ENCODE data around the gene SLC15A1. TPM values are rescaled to one million over a fixed set of nuclear protein-coding genes. Genes with fewer than 3 reads are reported as not detected.

SLC15A1 gene
- total RNA-seq, 1 donor from 2014 or later, result not detected

- no peaks in the 10 kb centered on the region for H3K27me3 Mint-ChIP-seq (ENCODE audit: low read depth)
- H3K27ac Mint-ChIP-seq (ENCODE audit: unreplicated experiment), result peak overlapping the region; percentile 78
- no peak for TF ChIP-seq CTCF (IDR thresholded peaks at IDR 0.05)
- H3K9me3 Mint-ChIP-seq (ENCODE audit: low read depth), result no peaks in the 10 kb centered on the region
- no peak for DNase-seq (ENCODE audit: low spot score)
- H3K36me3 Mint-ChIP-seq (ENCODE audit: low read depth), result peaks cover 2% of the 10 kb centered on the region
- H3K4me3 Mint-ChIP-seq (ENCODE audit: unreplicated experiment), result no peak overlapping the region
- H3K4me1 Mint-ChIP-seq (ENCODE audit: low read depth), result peaks cover 55% of the 10 kb centered on the region
Measured at GRCh38 chr13:98676239-98676638, 76.2 kb downstream of the SLC15A1 start.

GRCh38 chr13:98675837-98676236 lies 76.6 kb downstream of the SLC15A1 start:
- no peak overlapping the region for H3K27ac Mint-ChIP-seq (ENCODE audit: unreplicated experiment)
- no peak for TF ChIP-seq CTCF (IDR thresholded peaks at IDR 0.05)
- peaks cover 52% of the 10 kb centered on the region for H3K4me1 Mint-ChIP-seq (ENCODE audit: low read depth)
- H3K36me3 Mint-ChIP-seq (ENCODE audit: low read depth), result peaks cover 2% of the 10 kb centered on the region
- no peak overlapping the region for H3K4me3 Mint-ChIP-seq (ENCODE audit: unreplicated experiment)
- no peak for DNase-seq (ENCODE audit: low spot score)
- H3K27me3 Mint-ChIP-seq (ENCODE audit: low read depth), result no peaks in the 10 kb centered on the region
- H3K9me3 Mint-ChIP-seq (ENCODE audit: low read depth), result no peaks in the 10 kb centered on the region

GRCh38 chr13:98675066-98675465 lies 77.4 kb downstream of the SLC15A1 start:
- Mint-ChIP-seq H3K4me3 (ENCODE audit: unreplicated experiment) (no peak overlapping the region), H3K27me3 (ENCODE audit: low read depth) (peaks cover 3% of the 10 kb centered on the region), H3K9me3 (ENCODE audit: low read depth) (no peaks in the 10 kb centered on the region), H3K36me3 (ENCODE audit: low read depth) (peaks cover 2% of the 10 kb centered on the region), H3K4me1 (ENCODE audit: low read depth) (peaks cover 46% of the 10 kb centered on the region), H3K27ac (ENCODE audit: unreplicated experiment) (no peak overlapping the region)
- TF ChIP-seq CTCF (IDR thresholded peaks at IDR 0.05), result no peak
- DNase-seq (ENCODE audit: low spot score), result no peak

GRCh38 chr13:98672947-98673613 lies 79.4 kb downstream of the SLC15A1 start:
- H3K27me3 Mint-ChIP-seq (ENCODE audit: low read depth), result peaks cover 3% of the 10 kb centered on the region
- DNase-seq (ENCODE audit: low spot score), result no peak
- H3K9me3 Mint-ChIP-seq (ENCODE audit: low read depth), result no peaks in the 10 kb centered on the region
- no peaks in the 10 kb centered on the region for H3K36me3 Mint-ChIP-seq (ENCODE audit: low read depth)
- H3K4me1 Mint-ChIP-seq (ENCODE audit: low read depth), result peaks cover 30% of the 10 kb centered on the region
- TF ChIP-seq CTCF (IDR thresholded peaks at IDR 0.05), result peak; percentile 99
- H3K27ac Mint-ChIP-seq (ENCODE audit: unreplicated experiment), result no peak overlapping the region
- no peak overlapping the region for H3K4me3 Mint-ChIP-seq (ENCODE audit: unreplicated experiment)

GRCh38 chr13:98668155-98668554 lies 84.3 kb downstream of the SLC15A1 start:
- Mint-ChIP-seq H3K27me3 (ENCODE audit: low read depth) (peaks cover 3% of the 10 kb centered on the region), H3K27ac (ENCODE audit: unreplicated experiment) (no peak overlapping the region), H3K4me3 (ENCODE audit: unreplicated experiment) (no peak overlapping the region), H3K9me3 (ENCODE audit: low read depth) (no peaks in the 10 kb centered on the region), H3K4me1 (ENCODE audit: low read depth) (peaks cover 27% of the 10 kb centered on the region), H3K36me3 (ENCODE audit: low read depth) (peaks cover 2% of the 10 kb centered on the region)
- DNase-seq (ENCODE audit: low spot score), result no peak
- no peak for TF ChIP-seq CTCF (IDR thresholded peaks at IDR 0.05)

All from chondrocyte (in vitro differentiated cells).